HEK293T (cell line): ENCODE results near the gene SKIL.

Experiments used
- ELF4 ChIP-seq: fragments of 450-650 bp; IDR thresholded peaks from 2 replicates; pipeline ENCODE4 v1.6.1; 2017; ENCODE audit warnings: antibody characterized with exemption
- FOXK2 ChIP-seq: fragments of 450-650 bp; IDR thresholded peaks from 2 replicates; pipeline ENCODE4 v1.6.1; 2016; ENCODE audit warnings: mild to moderate bottlenecking
- L3MBTL2 ChIP-seq: fragments of 450-650 bp; conservative IDR thresholded peaks from 2 replicates; pipeline ENCODE4 v1.6.1; 2016; ENCODE audit warnings: mild to moderate bottlenecking
- NFRKB ChIP-seq: fragments of 450-650 bp; IDR thresholded peaks from 2 replicates; pipeline ENCODE4 v1.6.1; 2016; ENCODE audit warnings: mild to moderate bottlenecking, moderate library complexity
- PKNOX1 ChIP-seq: fragments of 450-650 bp; IDR thresholded peaks from 2 replicates; pipeline ENCODE4 v1.6.1; 2016
- SUZ12 ChIP-seq: fragments of 450-650 bp; IDR thresholded peaks from 2 replicates; pipeline ENCODE4 v1.6.1; 2016; ENCODE audit warnings: mild to moderate bottlenecking
- TARDBP ChIP-seq: fragments of 450-650 bp; IDR thresholded peaks from 2 replicates; pipeline ENCODE4 v1.6.1; 2016

- TF ChIP-seq ELF4 (no peak), FOXK2 (no peak), PKNOX1 (no peak), SUZ12 (no peak), NFRKB (no peak), TARDBP (no peak), L3MBTL2 (no peak)
Measured at GRCh38 chr3:170323331-170323730, 34.2 kb upstream of the SKIL start.
